ENCODE data around the gene SPPL2B. TPM values are rescaled to one million over a fixed set of nuclear protein-coding genes. Genes with fewer than 3 reads are reported as not detected.
A peak's percentile ranks its signal among the peaks of the same experiment; 100 is the strongest.
"Not testable (repeated sequence)": the region's sequence is repeated elsewhere in the genome, so short reads cannot be mapped to it uniquely, and the experiment has no call there.

The SPPL2B gene
- total and polyA plus RNA-seq, 7 experiments from 2014 or later: 11.1 to 150 (median 112) TPM

DNA sequence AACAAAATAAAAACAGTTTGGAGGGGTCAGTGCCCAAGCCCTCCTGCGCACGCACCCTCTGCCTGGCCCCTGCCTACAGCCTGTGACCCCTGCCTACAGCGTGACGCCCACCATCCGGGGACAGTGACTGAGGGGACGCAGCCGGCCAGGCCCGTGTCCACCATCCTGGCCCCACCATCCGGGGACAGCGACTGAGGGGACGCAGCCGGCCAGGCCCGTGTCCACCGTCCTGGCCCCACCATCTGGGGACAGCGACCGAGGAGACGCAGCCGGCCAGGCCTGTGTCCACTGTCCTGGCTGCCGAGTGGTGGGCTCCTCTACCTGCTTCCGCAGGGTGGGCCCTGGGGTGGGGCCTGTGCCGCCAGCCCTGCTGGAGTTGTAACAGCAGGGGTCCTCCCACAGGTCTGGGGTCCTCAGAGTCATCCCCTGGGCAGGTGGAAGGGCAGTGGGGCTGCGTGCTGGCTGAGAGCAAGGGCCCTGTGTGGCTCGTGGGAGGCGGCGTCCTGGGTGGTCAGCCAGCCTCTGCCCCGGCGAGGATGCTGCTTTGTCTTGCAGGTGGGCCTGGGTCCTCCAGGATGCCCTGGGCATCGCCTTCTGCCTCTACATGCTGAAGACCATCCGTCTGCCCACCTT is 14.3 kb downstream of the SPPL2B start:
- H3K27ac ChIP-seq (ENCODE audit: low read depth, low read length): no peak overlapping the region
- CTCF ChIA-PET: no interaction called here
- H3K4me3 ChIP-seq (ENCODE audit: low read length): no peak overlapping the region
- no peaks in the 10 kb centered on the region for H3K9me3 Mint-ChIP-seq
- H3K4me1 ChIP-seq (ENCODE audit: control insufficient read depth in 2 of 2, insufficient read depth in 2 of 2, low read length in 2 of 2): no peaks in the 10 kb centered on the region
- ATAC-seq: no peak
- POLR2A ChIA-PET: no interaction called here
- no peak for DNase-seq
- H3K4me3 Mint-ChIP-seq: no peak overlapping the region
- intact Hi-C loops (cut with micrococcal nuclease): no loop called here
- H3K36me3 ChIP-seq (ENCODE audit: control insufficient read depth in 2 of 3, insufficient read depth in 3 of 3, low read length in 3 of 3): peaks cover 0 to 65% (median 0%) of the 10 kb centered on the region in 3 experiments
- no peaks in the 10 kb centered on the region for H3K27me3 Mint-ChIP-seq
- H3K27me3 ChIP-seq (ENCODE audit: control insufficient read depth in 2 of 2, insufficient read depth in 2 of 2, low read length in 2 of 2): no peaks in the 10 kb centered on the region
- peaks cover 0 to 5% (median 3%) of the 10 kb centered on the region in 5 donors for H3K36me3 Mint-ChIP-seq
- peaks cover 0 to 2% (median under 1%) of the 10 kb centered on the region in 7 donors for H3K4me1 Mint-ChIP-seq
- H3K27ac Mint-ChIP-seq: no peak overlapping the region
- H3K9me3 ChIP-seq (ENCODE audit: control insufficient read depth in 2 of 3, low read length in 3 of 3): no peaks in the 10 kb centered on the region

- Histone ChIP-seq H3K27me3 (ENCODE audit: control insufficient read depth in 2 of 2, insufficient read depth in 2 of 2, low read length in 2 of 2) (no peaks in the 10 kb centered on the region), H3K4me3 (ENCODE audit: low read length) (no peak overlapping the region), H3K9me3 (ENCODE audit: control insufficient read depth in 2 of 3, low read length in 3 of 3) (no peaks in the 10 kb centered on the region), H3K27ac (ENCODE audit: low read depth, low read length) (no peak overlapping the region), H3K4me1 (ENCODE audit: control insufficient read depth in 2 of 2, insufficient read depth in 2 of 2, low read length in 2 of 2) (no peaks in the 10 kb centered on the region), H3K36me3 (ENCODE audit: control insufficient read depth in 2 of 3, insufficient read depth in 3 of 3, low read length in 3 of 3) (peaks cover 0 to 59% (median 0%) of the 10 kb centered on the region in 3 experiments)
- DNase-seq (no peak), ATAC-seq (no peak)
- ChIA-PET POLR2A (no interaction called here), CTCF (interaction anchor here (0.6 kb wide), 1 partner anchor 69 kb away, joined by 3 read pairs; no protein-coding TSS in a partner anchor)
- H3K9me3 Mint-ChIP-seq: no peaks in the 10 kb centered on the region
- peaks cover 0 to 5% (median 3%) of the 10 kb centered on the region in 5 donors for H3K36me3 Mint-ChIP-seq
- peaks cover 0 to 2% (median 0%) of the 10 kb centered on the region in 7 donors for H3K4me1 Mint-ChIP-seq
- no peak overlapping the region for H3K4me3 Mint-ChIP-seq
- no peaks in the 10 kb centered on the region for H3K27me3 Mint-ChIP-seq
- no peak overlapping the region for H3K27ac Mint-ChIP-seq
- intact Hi-C loops (cut with micrococcal nuclease): no loop called here
Measured at GRCh38 chr19:2343289-2343982, 15.0 kb downstream of the SPPL2B start.

DNA sequence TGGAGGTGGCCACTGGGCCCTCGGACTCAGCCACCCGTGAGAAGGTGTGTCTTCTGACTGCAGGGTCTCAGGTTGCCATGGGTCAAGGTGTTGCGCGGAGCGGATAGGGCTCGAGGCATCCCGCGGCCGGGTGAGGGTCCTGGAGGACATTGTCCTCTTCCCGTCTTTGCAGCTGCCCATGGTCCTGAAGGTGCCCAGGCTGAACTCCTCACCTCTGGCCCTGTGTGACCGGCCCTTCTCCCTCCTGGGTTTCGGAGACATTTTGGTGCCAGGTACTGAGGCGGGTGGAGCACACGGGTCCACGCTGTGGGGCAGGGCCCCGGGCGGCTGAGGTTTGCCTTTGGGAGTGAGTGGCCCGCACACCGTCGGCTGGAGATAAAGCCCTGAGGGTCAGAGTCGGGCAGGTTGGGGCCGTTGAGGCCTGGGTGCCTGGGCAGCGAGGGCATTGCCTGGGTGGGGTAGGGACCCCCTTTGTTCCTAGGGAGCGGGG is 15.9 kb downstream of the SPPL2B start:
- POLR2A ChIA-PET: no interaction called here
- ATAC-seq: no peak
- H3K9me3 ChIP-seq (ENCODE audit: control insufficient read depth in 2 of 3, low read length in 3 of 3): no peaks in the 10 kb centered on the region
- H3K4me1 ChIP-seq (ENCODE audit: control insufficient read depth in 2 of 2, insufficient read depth in 2 of 2, low read length in 2 of 2): no peaks in the 10 kb centered on the region
- Mint-ChIP-seq H3K9me3 (no peaks in the 10 kb centered on the region), H3K27ac (no peak overlapping the region), H3K4me3 (no peak overlapping the region), H3K36me3 (peaks cover 0 to 5% (median 3%) of the 10 kb centered on the region in 5 donors), H3K4me1 (peaks cover 0 to 2% (median 0%) of the 10 kb centered on the region in 7 donors), H3K27me3 (no peaks in the 10 kb centered on the region)
- intact Hi-C loops (cut with micrococcal nuclease): no loop called here
- H3K27me3 ChIP-seq (ENCODE audit: control insufficient read depth in 2 of 2, insufficient read depth in 2 of 2, low read length in 2 of 2): no peaks in the 10 kb centered on the region
- no peak for DNase-seq
- peaks cover 0 to 52% (median 0%) of the 10 kb centered on the region in 3 experiments for H3K36me3 ChIP-seq (ENCODE audit: control insufficient read depth in 2 of 3, insufficient read depth in 3 of 3, low read length in 3 of 3)
- no peak overlapping the region for H3K27ac ChIP-seq (ENCODE audit: low read depth, low read length)
- CTCF ChIA-PET: no interaction called here
- no peak overlapping the region for H3K4me3 ChIP-seq (ENCODE audit: low read length)

- no peak overlapping the region for H3K27ac Mint-ChIP-seq
- peaks cover 0 to 53% (median 6%) of the 10 kb centered on the region in 3 experiments for H3K36me3 ChIP-seq (ENCODE audit: control insufficient read depth in 2 of 3, insufficient read depth in 3 of 3, low read length in 3 of 3)
- no peak for DNase-seq
Measured at GRCh38 chr19:2345076-2345475, 16.6 kb downstream of the SPPL2B start.

DNA sequence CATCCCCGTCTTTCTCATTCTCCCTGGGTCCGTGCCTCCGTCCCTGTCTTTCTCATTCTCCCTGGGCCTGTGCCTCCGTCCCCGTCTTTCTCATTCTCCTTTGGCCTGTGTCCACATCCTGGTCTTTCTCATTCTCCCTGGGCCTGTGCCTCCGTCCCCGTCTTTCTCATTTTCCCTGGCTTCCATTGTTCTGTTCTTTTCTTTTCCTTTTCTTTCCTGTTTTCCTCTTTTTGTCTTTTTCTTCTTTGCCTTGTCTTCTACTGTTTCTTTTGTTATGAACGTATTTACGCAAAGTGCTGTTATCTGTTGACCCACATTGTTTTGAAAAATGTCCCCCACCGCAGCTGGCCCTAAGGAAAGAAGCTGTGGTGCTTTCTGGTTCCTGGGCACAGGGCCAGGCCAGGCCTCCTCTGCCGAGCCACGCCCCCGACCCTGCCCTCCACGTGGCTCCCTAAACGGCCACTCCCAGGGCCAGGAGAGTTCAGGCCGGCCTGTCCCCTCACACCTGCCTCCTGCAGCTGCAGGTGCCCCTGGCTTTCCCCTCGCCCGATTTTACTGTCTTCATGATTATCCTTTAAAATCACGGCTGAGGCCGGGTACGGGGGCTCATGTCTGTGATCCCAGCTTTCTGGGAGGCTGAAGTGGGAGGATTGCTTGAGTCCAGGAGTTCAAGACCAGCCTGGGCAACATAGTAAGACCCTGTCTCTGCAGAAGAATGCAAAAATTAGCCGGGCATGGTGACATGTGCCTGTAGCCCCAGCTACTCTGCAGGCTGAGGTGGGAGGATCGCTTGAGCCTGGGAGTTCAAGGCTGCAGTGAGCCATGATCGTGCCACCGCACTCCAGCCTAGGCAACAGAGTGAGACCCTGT is 17.5 kb downstream of the SPPL2B start:
- CTCF ChIA-PET: no interaction called here
- ATAC-seq: no peak
- peaks cover 0 to 2% (median 0%) of the 10 kb centered on the region in 7 donors for H3K4me1 Mint-ChIP-seq
- no peak overlapping the region for H3K4me3 Mint-ChIP-seq
- intact Hi-C loops (cut with micrococcal nuclease): no loop called here
- Histone ChIP-seq H3K36me3 (ENCODE audit: control insufficient read depth in 2 of 3, insufficient read depth in 3 of 3, low read length in 3 of 3) (peaks cover 0 to 53% (median 6%) of the 10 kb centered on the region in 3 experiments), H3K27ac (ENCODE audit: low read depth, low read length) (no peak overlapping the region), H3K27me3 (ENCODE audit: control insufficient read depth in 2 of 2, insufficient read depth in 2 of 2, low read length in 2 of 2) (no peaks in the 10 kb centered on the region), H3K4me3 (ENCODE audit: low read length) (no peak overlapping the region), H3K9me3 (ENCODE audit: control insufficient read depth in 2 of 3, low read length in 3 of 3) (no peaks in the 10 kb centered on the region), H3K4me1 (ENCODE audit: control insufficient read depth in 2 of 2, insufficient read depth in 2 of 2, low read length in 2 of 2) (no peaks in the 10 kb centered on the region)
- peak overlapping the region in 3 of 9 donors; percentile 29 to 67 (median 38) for H3K27ac Mint-ChIP-seq
- no peak for DNase-seq
- peaks cover 0 to 5% (median 3%) of the 10 kb centered on the region in 5 donors for H3K36me3 Mint-ChIP-seq
- no peaks in the 10 kb centered on the region for H3K27me3 Mint-ChIP-seq
- POLR2A ChIA-PET: interaction anchor here (0.6 kb wide), 1 partner anchor 735 kb away, joined by 4 read pairs; no protein-coding TSS in a partner anchor
- no peaks in the 10 kb centered on the region for H3K9me3 Mint-ChIP-seq

More at GRCh38 chr19:2345076-2345475, 16.6 kb downstream of the SPPL2B start:
- intact Hi-C loops (cut with micrococcal nuclease): no loop called here
- Histone ChIP-seq H3K27ac (ENCODE audit: low read depth, low read length) (no peak overlapping the region), H3K4me1 (ENCODE audit: control insufficient read depth in 2 of 2, insufficient read depth in 2 of 2, low read length in 2 of 2) (no peaks in the 10 kb centered on the region), H3K9me3 (ENCODE audit: control insufficient read depth in 2 of 3, low read length in 3 of 3) (no peaks in the 10 kb centered on the region), H3K27me3 (ENCODE audit: control insufficient read depth in 2 of 2, insufficient read depth in 2 of 2, low read length in 2 of 2) (no peaks in the 10 kb centered on the region), H3K4me3 (ENCODE audit: low read length) (no peak overlapping the region)
- H3K36me3 Mint-ChIP-seq: peaks cover 0 to 5% (median 3%) of the 10 kb centered on the region in 5 donors
- no peaks in the 10 kb centered on the region for H3K27me3 Mint-ChIP-seq
- no peak overlapping the region for H3K4me3 Mint-ChIP-seq
- ChIA-PET POLR2A (no interaction called here), CTCF (no interaction called here)
- H3K9me3 Mint-ChIP-seq: no peaks in the 10 kb centered on the region
- peaks cover 0 to 2% (median 0%) of the 10 kb centered on the region in 7 donors for H3K4me1 Mint-ChIP-seq
- ATAC-seq: no peak

GRCh38 chr19:2349818-2350217 is 21.3 kb downstream of the SPPL2B start:
- POLR2A ChIA-PET; H3K27me3 Mint-ChIP-seq; CTCF ChIA-PET; H3K27ac Mint-ChIP-seq; ATAC-seq; H3K27me3 ChIP-seq (ENCODE audit: control insufficient read depth in 2 of 2, insufficient read depth in 2 of 2, low read length in 2 of 2); DNase-seq; H3K9me3 Mint-ChIP-seq; H3K36me3 Mint-ChIP-seq; intact Hi-C loops (cut with micrococcal nuclease); H3K4me3 ChIP-seq (ENCODE audit: low read length); H3K4me1 Mint-ChIP-seq; H3K27ac ChIP-seq (ENCODE audit: low read depth, low read length); H3K4me3 Mint-ChIP-seq; H3K4me1 ChIP-seq (ENCODE audit: control insufficient read depth in 2 of 2, insufficient read depth in 2 of 2, low read length in 2 of 2); H3K9me3 ChIP-seq (ENCODE audit: control insufficient read depth in 2 of 3, low read length in 3 of 3): not testable (repeated sequence)
- H3K36me3 ChIP-seq (ENCODE audit: control insufficient read depth in 2 of 3, insufficient read depth in 3 of 3, low read length in 3 of 3): peaks cover 0 to 65% (median 6%) of the 10 kb centered on the region in 3 experiments

All from naive thymus-derived CD4-positive, alpha-beta T cell (primary cell).